ENCODE data around the gene ACOT7.
A peak's percentile ranks its signal among the peaks of the same experiment; 100 is the strongest.

The ACOT7 gene

GRCh38 chr1:6354659-6355317, 38.8 kb downstream of the ACOT7 start:
- no peaks in the 10 kb centered on the region for H3K36me3 Mint-ChIP-seq
- H3K9me3 Mint-ChIP-seq, result no peaks in the 10 kb centered on the region
- no peak for ATAC-seq (replicated peaks)
- DNase-seq, result no peak
- no peak overlapping the region for H3K4me3 Mint-ChIP-seq
- peak overlapping the region; percentile 6 for H3K27ac Mint-ChIP-seq
- H3K27me3 Mint-ChIP-seq, result no peaks in the 10 kb centered on the region
- H3K4me1 Mint-ChIP-seq, result peaks cover 13% of the 10 kb centered on the region in 2 donors

DNA sequence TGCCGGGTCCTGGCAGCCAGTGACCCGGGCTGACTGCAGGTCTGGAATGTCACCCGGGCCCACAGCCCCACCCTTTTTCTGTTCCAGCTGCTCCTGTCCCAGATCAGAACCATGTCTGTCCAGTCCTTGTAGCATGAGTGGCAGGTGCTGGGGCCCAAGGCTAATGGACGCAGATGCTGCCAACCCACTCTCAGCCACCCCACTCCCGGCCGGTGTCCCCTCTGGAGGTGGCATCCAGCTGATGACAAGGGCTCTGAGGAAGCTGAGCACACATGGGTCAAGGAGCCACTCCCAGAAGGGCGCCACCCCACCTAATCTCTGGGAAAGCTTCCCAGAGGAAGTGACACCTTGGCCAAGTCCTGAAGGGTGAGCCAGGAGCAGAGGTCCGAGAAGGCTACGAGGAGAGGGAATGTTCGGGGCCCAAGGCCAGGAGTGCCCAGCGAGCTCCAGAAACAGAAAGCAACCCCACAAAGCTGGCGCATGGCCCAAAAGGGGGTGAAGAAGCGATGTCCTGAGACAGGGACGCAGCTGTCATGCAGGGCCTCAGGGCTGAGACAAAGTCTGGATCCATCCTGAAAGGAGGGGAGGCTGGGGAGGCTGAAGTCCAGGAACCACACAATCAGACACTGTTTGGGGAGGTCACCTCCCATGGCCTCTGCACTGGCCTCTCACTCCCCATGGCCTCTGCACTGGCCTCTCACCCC, 39.5 kb downstream of the ACOT7 start:
- Mint-ChIP-seq H3K4me3 (no peak overlapping the region), H3K27ac (no peak overlapping the region), H3K27me3 (no peaks in the 10 kb centered on the region), H3K36me3 (peaks cover 0 to 2% of the 10 kb centered on the region in 2 donors), H3K4me1 (peaks cover 6 to 7% of the 10 kb centered on the region in 2 donors), H3K9me3 (no peaks in the 10 kb centered on the region)
- DNase-seq, result no peak
- ATAC-seq (replicated peaks), result no peak

GRCh38 chr1:6353619-6353954, 40.0 kb downstream of the ACOT7 start:
- H3K4me1 Mint-ChIP-seq, result peaks cover 1 to 7% of the 10 kb centered on the region in 2 donors
- no peak overlapping the region for H3K27ac Mint-ChIP-seq
- no peak for ATAC-seq (replicated peaks)
- H3K4me3 Mint-ChIP-seq, result no peak overlapping the region
- no peaks in the 10 kb centered on the region for H3K9me3 Mint-ChIP-seq
- no peak for DNase-seq
- peaks cover 0 to 2% of the 10 kb centered on the region in 2 donors for H3K36me3 Mint-ChIP-seq
- H3K27me3 Mint-ChIP-seq, result no peaks in the 10 kb centered on the region

DNA sequence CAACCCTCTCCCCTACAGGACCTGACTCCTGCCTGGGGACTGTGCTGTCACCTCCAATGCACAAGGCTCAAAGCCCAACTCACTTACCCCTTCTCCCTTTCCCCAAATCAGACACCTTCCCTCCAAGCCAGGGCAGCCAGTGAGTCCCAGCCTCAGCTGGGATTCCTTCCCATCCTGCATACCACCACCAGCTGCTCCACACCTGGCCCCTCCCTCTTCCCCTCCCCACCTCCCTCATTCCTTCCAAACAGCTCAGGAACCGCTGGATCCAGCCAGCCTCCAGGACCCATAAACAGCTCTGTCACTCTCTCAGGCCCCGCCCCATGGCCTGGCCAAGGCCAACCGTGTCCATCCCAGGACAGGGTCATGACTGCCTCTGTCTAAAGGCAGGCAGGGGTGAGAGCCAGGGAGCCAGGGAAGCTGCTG, 41.4 kb downstream of the ACOT7 start:
- Mint-ChIP-seq H3K27me3 (no peaks in the 10 kb centered on the region), H3K36me3 (peaks cover 3 to 4% of the 10 kb centered on the region in 2 donors), H3K9me3 (no peaks in the 10 kb centered on the region), H3K27ac (no peak overlapping the region), H3K4me1 (peaks cover 8 to 14% of the 10 kb centered on the region in 2 donors), H3K4me3 (no peak overlapping the region)
- no peak for ATAC-seq (replicated peaks)
- no peak for DNase-seq

- Mint-ChIP-seq H3K9me3 (no peaks in the 10 kb centered on the region), H3K4me1 (peaks cover 8 to 14% of the 10 kb centered on the region in 2 donors), H3K27ac (no peak overlapping the region), H3K27me3 (no peaks in the 10 kb centered on the region), H3K4me3 (no peak overlapping the region), H3K36me3 (peaks cover 3 to 6% of the 10 kb centered on the region in 2 donors)
- ATAC-seq (replicated peaks) (no peak), DNase-seq (no peak)
Measured at GRCh38 chr1:6351480-6352137, 42.0 kb downstream of the ACOT7 start.

DNA sequence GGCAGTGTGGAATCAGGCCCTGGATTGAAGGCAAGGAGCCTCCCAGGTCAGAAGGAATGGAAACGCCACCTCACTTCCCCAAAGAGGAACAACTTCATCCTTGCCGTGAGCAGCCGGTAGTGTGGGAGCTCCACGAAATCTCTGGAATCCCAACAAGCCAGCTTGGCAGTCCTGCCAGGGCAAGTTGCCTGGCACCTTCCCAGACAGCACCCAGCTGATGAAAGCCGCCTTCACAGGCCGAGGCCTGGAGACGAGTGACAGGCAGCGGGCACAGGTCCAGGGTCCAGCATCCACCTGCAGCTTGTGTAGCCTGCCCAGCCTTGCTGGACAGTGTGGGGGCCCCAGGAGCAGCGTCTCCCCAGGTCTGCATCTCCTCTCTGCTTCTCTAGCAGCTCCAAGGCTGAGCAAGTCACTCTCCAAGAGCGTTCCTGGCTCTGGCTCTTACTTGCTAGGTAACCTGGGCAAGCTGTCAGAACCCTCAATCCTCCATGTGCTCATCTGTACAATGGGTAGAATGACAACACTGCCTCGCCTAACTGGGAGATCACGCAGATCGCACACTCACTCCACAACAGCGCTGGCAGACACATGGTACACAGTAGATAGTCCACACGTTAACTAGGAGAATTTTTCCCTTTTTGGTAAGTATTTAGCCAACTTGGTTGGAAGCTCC, 43.0 kb downstream of the ACOT7 start:
- peaks cover 8 to 14% of the 10 kb centered on the region in 2 donors for H3K4me1 Mint-ChIP-seq
- no peaks in the 10 kb centered on the region for H3K27me3 Mint-ChIP-seq
- H3K4me3 Mint-ChIP-seq, result no peak overlapping the region
- ATAC-seq (replicated peaks) (no peak), DNase-seq (no peak)
- H3K9me3 Mint-ChIP-seq, result no peaks in the 10 kb centered on the region
- peaks cover 6 to 10% of the 10 kb centered on the region in 2 donors for H3K36me3 Mint-ChIP-seq
- no peak overlapping the region for H3K27ac Mint-ChIP-seq

DNA sequence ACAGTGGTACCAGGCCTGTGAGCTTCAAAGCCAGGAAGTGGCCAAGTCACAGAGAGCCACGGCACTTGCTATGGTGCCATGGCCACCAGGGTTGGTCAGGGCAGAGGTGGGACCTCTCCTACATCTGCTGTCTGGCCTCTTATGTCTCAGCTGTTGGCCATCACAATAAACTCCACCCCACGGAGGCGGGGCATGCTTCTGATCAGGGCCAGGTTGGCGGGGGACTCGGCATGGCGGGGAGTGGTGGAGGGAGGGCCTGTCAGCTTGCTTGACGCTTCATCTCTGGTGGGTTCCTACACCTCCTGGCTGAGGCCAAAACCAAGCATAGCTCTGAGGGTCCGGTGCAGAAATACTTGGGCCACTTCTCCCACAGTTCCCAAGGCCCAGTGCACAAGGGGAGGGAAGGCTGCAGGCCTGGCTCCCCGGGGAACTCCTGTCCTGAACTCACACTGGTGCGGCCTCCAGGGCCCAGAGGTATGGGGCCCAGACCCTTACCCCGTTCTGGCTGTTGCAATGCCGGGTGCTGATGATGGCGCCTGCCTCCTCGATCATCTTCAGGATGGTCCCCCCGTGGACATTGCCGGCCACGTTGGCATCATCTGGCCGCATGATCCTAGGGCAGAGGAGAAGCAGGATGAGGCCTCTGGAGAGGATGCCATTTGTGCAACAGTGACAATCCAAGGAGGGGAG, 44.2 kb downstream of the ACOT7 start:
- Mint-ChIP-seq H3K9me3 (no peaks in the 10 kb centered on the region), H3K27ac (peak overlapping the region; percentile 14), H3K36me3 (peaks cover 6 to 10% of the 10 kb centered on the region in 2 donors), H3K27me3 (no peaks in the 10 kb centered on the region), H3K4me3 (no peak overlapping the region), H3K4me1 (peaks cover 8 to 9% of the 10 kb centered on the region in 2 donors)
- DNase-seq, result no peak
- ATAC-seq (replicated peaks), result no peak

GRCh38 chr1:6348511-6349191, 44.9 kb downstream of the ACOT7 start:
- Mint-ChIP-seq H3K27me3 (no peaks in the 10 kb centered on the region), H3K9me3 (no peaks in the 10 kb centered on the region), H3K27ac (peak overlapping the region; percentile 33), H3K4me1 (peaks cover 8 to 9% of the 10 kb centered on the region in 2 donors), H3K36me3 (peaks cover 6 to 11% of the 10 kb centered on the region in 2 donors), H3K4me3 (no peak overlapping the region)
- no peak for DNase-seq
- peak; percentile 46 to 47 for ATAC-seq (replicated peaks)

DNA sequence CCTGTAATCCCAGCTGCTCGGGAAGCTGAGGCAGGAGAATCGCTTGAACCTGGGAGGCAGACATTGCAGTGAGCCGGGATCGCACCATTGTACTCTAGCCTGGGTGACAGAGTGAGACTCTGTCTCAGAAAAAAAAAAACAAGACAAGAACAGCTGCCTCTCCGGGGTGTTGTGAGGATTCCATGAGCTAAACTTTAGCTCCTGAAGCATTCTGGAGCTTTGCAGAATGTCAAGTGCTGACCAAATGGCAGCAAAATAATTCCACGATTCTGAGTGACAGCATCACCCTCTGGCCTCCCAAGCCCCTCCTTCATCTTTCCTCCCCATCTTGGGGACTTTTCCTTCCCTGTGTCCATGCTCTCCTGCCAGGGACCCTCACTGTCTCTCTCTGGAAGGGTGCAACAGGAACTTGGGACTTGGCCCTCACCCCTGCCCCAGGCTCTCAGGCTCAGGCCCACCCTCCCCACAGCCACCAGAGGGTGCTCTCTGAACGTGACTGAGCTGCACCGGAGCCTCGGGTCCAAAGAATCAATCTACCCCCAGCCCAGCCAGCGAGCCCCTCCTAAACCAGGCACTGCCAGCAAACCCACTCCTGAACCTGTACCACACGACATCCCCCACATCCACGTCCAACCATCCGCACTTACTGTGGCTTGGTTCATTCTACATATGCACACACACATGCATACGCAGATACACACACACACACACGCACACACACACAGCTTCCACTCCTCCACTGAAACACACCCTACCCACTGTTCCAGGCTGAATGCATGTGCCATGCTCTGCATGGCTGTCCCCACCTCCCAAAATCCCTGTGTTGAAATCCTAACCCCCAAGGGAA, 45.7 kb downstream of the ACOT7 start:
- Mint-ChIP-seq H3K27me3 (no peaks in the 10 kb centered on the region), H3K4me1 (peaks cover 8 to 9% of the 10 kb centered on the region in 2 donors), H3K36me3 (peaks cover 6 to 14% of the 10 kb centered on the region in 2 donors), H3K4me3 (no peak overlapping the region), H3K9me3 (no peaks in the 10 kb centered on the region), H3K27ac (peak overlapping the region; percentile 33)
- ATAC-seq (replicated peaks), result peak; percentile 62 to 72
- no peak for DNase-seq

DNA sequence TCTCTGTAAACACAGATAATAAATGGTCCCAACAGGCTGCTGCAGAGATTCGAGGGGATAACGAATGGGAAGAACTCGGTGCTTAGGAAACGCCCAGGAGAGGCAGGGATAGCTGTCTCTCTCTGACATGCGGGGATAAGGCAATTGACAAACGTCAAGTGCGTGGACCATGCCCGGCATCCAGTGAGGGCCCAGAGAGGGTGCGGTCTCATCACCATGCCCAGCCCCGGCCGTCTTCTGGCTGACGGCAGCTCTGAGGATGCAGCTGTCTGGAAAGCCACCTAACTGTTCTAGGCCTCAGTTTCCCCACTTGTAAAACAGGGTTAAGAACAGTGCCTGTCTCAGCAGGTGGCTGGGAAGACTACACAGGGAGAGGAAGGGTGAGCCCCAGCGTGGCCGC, 48.1 kb downstream of the ACOT7 start:
- H3K27me3 Mint-ChIP-seq, result no peaks in the 10 kb centered on the region
- H3K9me3 Mint-ChIP-seq, result no peaks in the 10 kb centered on the region
- peaks cover 8 to 9% of the 10 kb centered on the region in 2 donors for H3K4me1 Mint-ChIP-seq
- no peak overlapping the region for H3K27ac Mint-ChIP-seq
- ATAC-seq (replicated peaks) (no peak), DNase-seq (no peak)
- H3K36me3 Mint-ChIP-seq, result peaks cover 6 to 14% of the 10 kb centered on the region in 2 donors
- H3K4me3 Mint-ChIP-seq, result no peak overlapping the region

GRCh38 chr1:6345009-6345408, 48.6 kb downstream of the ACOT7 start:
- Mint-ChIP-seq H3K36me3 (peaks cover 6 to 14% of the 10 kb centered on the region in 2 donors), H3K27me3 (no peaks in the 10 kb centered on the region), H3K9me3 (no peaks in the 10 kb centered on the region), H3K27ac (no peak overlapping the region), H3K4me1 (peaks cover 8 to 9% of the 10 kb centered on the region in 2 donors), H3K4me3 (no peak overlapping the region)
- DNase-seq, result no peak
- ATAC-seq (replicated peaks), result no peak

DNA sequence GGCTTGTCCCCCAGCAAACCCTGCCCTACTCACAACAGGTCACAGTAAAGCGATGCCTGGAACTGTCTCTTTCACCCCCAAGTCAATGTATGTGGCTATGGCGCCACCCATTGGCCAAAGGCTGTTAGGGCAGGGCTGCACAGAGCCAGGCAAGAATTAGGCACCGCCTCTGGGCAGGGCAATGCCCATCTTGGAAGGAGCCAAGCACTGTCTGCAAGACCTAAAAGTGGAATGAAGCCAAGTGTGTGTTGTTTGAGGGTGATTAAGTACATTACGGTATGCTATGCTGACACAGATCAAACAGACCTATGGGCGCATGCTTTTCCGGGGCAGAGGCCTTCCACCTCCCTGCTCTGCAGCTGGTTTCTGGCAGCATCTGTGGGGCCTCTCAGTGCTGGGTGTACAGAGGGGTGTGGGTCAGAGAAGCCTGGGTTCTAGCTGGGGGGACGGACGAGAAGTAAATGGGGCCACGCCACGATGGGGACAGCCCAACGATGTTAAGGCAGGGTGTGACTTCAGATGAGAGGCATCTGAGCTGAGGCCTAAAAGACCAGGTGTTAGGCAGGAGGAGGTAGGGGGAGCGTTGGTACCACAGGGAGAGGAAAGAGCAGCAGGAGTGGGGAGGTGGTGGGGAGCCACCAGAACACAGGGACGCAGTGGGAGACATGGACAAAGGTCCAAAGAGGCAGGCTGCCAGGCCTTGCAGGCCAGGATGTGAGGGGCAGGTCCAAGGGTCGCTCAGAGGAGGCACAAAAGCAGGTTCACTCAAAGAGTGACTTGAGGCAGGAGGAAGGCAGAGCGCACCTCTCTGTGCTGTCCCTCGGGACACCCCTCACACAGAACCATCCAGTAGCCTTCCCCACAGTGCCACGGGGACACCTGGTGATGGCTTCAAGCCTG, 49.8 kb downstream of the ACOT7 start:
- Mint-ChIP-seq H3K27ac (no peak overlapping the region), H3K9me3 (no peaks in the 10 kb centered on the region), H3K36me3 (peaks cover 4 to 14% of the 10 kb centered on the region in 2 donors), H3K27me3 (no peaks in the 10 kb centered on the region), H3K4me1 (peaks cover 8% of the 10 kb centered on the region in 2 donors), H3K4me3 (no peak overlapping the region)
- ATAC-seq (replicated peaks) (peak; percentile 86 to 93), DNase-seq (peak; percentile 58)
